GM19452 (cell line): ENCODE results near the gene SULT1A1.
"Not testable (repeated sequence)": the region's sequence is repeated elsewhere in the genome, so short reads cannot be mapped to it uniquely, and the experiment has no call there.

ENCODE experiments used
- ATAC-seq: cut with Tn5 transposase; IDR thresholded peaks from one replicate; pipeline ENCODE4 v1.9.1; 2021; ENCODE audit not compliant: unreplicated experiment

Gene SULT1A1

GRCh38 chr16:28591355-28591754, 18.5 kb downstream of the SULT1A1 start:
- ATAC-seq: no peak

GRCh38 chr16:28590384-28591340, 19.2 kb downstream of the SULT1A1 start:
- ATAC-seq: no peak

- ATAC-seq: no peak
Measured at GRCh38 chr16:28589930-28590329, 19.9 kb downstream of the SULT1A1 start.

- no peak for ATAC-seq
Measured at GRCh38 chr16:28589069-28589468, 20.8 kb downstream of the SULT1A1 start.

GRCh38 chr16:28587386-28587785, 22.5 kb downstream of the SULT1A1 start:
- no peak for ATAC-seq

GRCh38 chr16:28586466-28586865, 23.4 kb downstream of the SULT1A1 start:
- ATAC-seq: no peak

- ATAC-seq: no peak
Measured at GRCh38 chr16:28585674-28586073, 24.2 kb downstream of the SULT1A1 start.

- no peak for ATAC-seq
Measured at GRCh38 chr16:28580726-28581315, 29.0 kb downstream of the SULT1A1 start.

- ATAC-seq: no peak
Measured at GRCh38 chr16:28575446-28576109, 34.3 kb downstream of the SULT1A1 start.

- ATAC-seq: no peak
Measured at GRCh38 chr16:28574925-28575324, 34.9 kb downstream of the SULT1A1 start.

GRCh38 chr16:28573738-28574718, 35.8 kb downstream of the SULT1A1 start:
- ATAC-seq: no peak

- no peak for ATAC-seq
Measured at GRCh38 chr16:28572696-28573510, 36.9 kb downstream of the SULT1A1 start.

GRCh38 chr16:28569968-28570752, 39.7 kb downstream of the SULT1A1 start:
- no peak for ATAC-seq

- ATAC-seq: no peak
Measured at GRCh38 chr16:28569021-28569420, 40.8 kb downstream of the SULT1A1 start.

GRCh38 chr16:28567292-28567691, 42.6 kb downstream of the SULT1A1 start:
- ATAC-seq: no peak

GRCh38 chr16:28566233-28566925, 43.5 kb downstream of the SULT1A1 start:
- ATAC-seq: not testable (repeated sequence)

GRCh38 chr16:28563218-28563617, 46.6 kb downstream of the SULT1A1 start:
- ATAC-seq: no peak

GRCh38 chr16:28562199-28562598, 47.6 kb downstream of the SULT1A1 start:
- no peak for ATAC-seq
